Measurements from ENCODE around the gene CAPZB.

DNA sequence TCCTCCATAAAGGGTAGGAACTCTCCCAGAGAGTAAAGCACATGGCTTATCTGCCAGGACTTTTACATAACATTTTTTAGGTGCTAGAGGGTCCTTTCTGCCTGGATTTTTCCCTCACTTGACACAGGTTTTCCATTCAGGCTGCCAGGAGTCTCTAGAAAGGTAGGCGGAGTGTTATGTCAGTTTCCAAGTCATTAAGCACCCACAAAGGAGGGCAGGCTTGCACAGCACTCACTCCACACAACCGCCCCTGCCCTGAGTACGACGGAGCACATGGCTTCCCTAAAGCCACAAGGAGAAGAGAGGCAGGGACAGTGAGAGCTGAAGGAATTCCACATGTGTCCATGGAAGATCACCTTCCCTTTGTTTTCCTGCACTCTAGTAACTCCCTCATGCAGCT, 55.7 kb downstream of the CAPZB start:
- TF ChIP-seq CTCF (IDR thresholded peaks at IDR 0.05) (no peak), POLR2A (IDR thresholded peaks at IDR 0.05) (no peak)

Data from lower leg skin (tissue), 3 donors.